IPS DF 4.7 (cell line): ENCODE results near the gene ZFP3.
"Not testable (repeated sequence)": the region's sequence is repeated elsewhere in the genome, so short reads cannot be mapped to it uniquely, and the experiment has no call there.

Source experiments
- DNase-seq: peaks from one replicate; pipeline ENCODE4 v3.0.0-alpha.2; 2013; ENCODE audit warnings: low spot score; ENCODE audit errors: extremely low read depth

Gene ZFP3

DNA sequence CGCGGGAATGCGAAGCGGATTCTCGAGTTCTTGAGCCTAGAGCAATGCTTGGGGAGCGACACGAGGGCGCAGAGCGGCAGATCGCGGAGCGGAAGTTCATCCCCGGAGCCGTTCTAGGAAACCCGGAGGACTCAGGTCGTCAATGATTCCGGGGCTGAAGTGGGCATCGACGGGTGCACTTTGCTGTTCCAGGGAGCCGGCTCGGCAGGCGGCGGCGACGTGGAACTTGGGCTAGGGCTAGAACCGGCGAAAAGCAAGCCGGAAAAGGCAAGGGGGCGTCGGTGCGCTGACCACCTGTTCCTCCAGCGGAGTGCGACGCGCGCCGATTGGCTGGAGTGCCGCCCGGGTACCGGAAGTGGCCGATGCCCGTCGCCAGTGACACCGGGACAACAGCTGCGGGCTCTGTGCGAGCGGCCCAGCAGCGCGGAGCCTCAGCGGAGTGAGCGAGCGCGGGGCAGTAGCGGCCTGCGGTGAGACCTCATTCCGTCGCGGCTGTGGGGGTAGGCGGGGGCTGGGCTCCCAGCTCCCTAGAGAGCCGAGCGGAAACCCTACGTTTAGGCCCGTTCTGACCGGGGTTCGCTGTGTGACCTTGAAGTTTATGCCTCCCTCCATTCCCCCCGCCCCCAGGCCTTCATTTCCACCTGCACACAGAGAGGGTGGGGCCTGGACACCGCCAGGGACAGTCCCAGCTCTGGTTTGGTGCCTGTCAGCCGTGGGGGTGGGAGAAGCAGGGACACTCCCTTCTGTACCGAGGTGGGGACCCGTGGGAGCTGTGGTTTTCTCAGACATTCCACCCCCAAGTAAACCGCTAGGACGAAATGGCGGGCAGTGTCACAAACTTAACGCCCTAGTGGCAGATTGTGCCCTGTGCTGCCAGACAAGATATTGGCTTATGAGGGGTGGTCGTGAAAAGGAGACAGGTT lies at the start of gene ZFP3:
ZFP3 (plus strand) TSS at position 362 of the 923 bp plus-strand sequence. CDS start 13,038 bp downstream, outside the sequence.
- DNase-seq = no peak

DNA sequence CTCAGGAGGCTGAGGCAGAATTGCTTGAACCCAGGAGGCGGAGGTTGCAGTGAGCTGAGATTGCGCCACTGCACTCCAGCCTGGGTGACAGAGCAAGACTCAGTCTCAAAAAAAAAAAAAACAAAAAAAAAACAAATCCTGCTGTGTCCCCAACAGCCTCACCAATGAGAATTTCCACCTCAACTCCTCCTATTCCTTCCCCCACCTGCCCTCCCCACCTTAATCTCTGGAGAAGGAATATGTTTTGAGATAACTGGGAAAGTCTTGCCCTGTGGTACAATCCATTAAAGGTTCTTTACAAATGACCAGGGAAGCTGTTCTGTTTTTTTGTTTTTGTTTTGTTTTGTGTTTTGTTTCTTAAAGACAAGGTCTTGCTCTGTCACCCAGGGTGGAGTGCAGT lies 48.1 kb upstream of the ZFP3 start:
- not testable (repeated sequence) for DNase-seq

DNA sequence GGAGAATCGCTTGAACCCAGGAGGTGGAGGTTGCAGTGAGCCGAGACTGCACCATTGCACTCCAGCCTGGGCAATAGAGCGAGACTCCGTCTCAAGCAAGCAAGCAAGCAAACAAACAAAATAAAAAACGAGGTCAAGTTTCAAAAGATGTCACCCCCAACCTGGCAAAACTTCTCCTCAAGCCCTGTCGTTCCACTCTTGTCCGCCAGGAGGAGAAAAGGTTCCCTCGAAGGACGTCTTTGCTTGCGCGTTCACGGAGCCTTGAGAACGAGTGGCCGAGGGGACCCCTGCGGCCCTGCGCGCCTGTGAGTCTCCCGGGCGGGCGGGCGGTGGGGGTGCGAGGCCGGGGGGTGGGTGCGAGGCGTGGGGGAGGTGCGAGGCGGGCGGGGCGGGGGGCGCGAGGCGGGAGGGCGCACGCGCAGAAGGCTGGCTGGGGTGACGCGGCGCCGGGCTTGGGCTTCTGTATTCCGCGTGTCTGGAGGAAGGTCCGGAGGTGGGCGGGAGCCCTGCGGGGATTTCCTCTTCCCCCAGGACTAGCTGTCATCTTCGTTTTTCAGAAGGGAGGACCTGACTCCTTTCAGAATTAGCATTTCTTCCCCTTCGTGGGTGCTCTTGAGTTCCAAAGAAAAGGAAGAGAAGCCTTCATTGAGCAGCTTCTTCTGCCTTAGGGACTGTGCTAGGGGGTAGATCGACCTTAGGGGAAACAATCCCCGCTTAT lies 46.7 kb upstream of the ZFP3 start:
- peak; percentile 71 for DNase-seq

DNA sequence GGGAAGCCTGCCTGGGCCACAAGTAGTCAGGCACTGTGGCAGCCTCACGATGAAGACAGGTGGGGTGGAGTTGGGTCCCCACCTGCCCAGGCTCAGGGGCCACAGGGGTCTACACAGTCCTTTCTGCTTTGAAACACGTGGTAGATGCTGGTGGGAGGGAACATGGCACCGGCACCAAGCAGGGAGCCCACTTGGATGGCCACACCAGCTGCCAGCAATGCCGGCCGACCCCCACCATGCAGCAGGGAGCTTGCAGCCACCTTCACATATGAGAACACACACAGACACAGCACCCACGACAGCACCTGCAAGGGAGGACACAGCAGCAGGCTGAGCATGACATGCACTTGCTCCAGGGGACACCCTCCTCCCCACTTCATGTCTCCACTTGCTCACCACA lies 45.4 kb upstream of the ZFP3 start:
- no peak for DNase-seq

DNA sequence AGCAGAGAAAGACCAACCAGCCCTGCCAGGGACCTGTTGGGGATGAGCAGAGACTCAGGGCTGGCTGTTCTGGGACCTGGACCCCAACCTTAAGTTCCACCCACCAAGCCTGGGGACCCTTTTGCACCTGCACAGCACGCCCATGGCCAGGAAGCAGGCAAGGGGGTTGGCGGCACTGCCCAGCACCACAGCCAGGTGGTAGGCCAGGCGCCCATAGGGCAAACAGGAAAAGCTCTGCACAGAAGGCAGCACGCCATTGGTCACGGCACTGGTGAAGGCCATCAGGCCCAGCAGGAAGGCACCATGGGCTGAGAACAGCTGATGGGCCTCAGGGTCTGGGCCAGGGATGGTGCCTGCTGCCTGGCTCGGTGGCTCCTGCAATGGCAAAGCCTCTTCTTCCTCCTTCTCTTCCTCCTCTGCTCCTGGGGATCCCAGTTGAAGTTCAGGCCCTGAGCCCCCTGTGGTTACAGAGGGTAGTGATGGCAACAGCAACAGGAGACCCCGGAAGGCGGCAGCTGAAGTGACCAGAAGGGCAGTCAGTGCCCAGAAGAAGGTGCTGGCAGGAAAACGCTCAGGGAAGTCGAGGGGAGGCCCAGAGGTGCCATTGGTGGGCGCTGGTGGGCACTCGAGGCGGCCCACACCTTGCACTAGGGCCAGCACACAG lies 44.8 kb upstream of the ZFP3 start:
- no peak for DNase-seq

DNA sequence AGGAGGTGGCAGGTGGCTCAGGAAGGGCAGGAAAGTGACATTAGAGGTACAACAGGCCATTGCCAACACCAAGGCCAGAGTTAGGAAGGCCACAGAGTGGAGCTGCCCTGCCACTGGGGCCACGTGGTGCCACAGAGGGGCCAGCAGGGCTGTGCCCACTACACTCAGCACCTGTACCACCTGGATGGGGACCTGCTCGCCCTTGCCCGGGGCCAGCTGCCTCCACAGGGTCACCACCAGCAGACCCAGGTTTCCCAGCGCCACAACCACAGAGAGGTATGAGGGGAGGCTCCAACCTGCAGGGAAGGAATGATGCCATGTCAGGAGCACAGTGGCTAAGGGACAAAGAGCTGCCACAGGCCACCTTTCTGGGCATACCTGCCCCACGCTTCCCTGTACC lies 44.2 kb upstream of the ZFP3 start:
- no peak for DNase-seq

DNA sequence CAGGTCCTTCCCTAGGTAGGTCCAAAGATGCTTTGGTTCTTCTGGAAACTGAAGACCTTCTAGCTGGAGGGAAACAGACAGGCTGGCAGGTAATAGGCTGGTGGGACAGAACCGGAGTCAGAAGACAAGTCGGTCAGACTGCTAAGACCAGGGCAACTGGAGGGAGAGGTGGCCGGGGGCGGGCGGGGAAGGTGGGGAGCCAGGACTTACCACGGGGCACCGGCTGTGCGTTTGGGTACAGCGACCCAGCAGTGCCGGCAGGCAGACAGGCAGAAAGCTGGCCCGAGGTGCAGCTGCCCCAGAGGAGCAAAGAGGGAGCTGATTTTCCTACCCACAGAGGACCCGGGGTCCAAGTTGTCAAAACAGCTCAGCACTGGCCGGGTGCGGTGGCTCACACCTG lies 43.6 kb upstream of the ZFP3 start:
- no peak for DNase-seq

DNA sequence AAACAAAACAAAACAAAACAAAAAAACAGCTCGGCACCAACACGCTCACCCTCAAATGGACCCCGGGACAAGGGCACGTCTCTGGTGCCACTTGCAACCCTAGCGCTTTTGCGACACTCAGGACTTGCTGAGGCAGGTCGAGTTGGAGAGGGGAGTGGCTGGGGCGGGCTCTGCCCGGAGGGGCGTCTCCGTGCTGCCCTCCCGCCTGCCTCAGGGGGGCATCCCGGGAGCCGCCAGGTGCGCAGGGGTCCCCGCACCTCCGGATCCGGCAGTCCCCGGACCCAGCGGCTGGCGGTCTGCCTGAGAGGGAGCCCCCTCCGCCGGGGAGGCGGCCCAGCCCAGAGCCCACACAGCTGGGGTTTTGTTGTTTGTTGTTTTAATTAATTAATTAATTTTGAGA lies 43.0 kb upstream of the ZFP3 start, which contains the start of gene SLC52A1:
SLC52A1 (minus strand) TSS at position 112 of the 400 bp plus-strand sequence. CDS start 820 bp downstream, outside the sequence.
- no peak for DNase-seq

DNA sequence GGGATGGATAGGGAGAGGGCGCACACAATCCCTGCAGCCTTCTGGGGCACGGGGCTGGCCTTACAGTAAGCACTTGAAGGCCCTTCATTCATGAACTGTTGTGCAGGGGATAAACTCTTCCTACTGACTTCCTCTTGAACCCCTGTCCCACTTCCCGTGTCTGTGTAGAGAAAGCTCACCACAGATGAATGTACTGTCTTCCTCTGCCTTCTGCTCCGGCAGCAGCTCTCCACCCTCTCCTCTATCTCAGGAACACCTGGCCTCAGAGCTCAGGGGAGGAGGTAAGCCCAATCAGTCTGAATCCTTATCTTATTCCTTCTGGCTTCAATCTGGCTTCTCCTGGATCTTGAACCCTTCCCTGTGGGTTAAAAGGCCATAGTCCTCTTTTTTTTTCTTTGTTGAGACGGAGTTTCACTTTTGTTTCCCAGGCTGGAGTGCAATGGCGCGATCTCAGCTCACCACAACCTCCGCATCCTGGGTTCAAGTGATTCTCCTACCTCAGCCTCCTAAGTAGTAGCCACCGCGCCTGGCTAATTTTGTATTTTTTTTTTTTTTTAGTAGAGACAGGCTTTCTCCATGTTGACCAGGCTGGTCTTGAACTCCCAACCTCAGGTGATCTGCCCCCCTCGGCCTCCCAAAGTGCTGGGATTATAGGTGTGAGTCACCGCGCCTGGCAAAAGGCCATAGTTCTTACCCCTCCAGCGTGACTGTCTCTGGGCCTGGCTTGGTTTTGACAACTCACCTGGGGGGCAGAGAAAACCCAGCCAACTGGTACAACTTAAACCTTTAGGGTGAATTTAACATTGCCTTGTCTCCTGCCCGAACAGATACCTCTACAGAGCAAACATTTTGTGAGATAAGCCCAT lies 35.9 kb upstream of the ZFP3 start:
- DNase-seq = no peak

DNA sequence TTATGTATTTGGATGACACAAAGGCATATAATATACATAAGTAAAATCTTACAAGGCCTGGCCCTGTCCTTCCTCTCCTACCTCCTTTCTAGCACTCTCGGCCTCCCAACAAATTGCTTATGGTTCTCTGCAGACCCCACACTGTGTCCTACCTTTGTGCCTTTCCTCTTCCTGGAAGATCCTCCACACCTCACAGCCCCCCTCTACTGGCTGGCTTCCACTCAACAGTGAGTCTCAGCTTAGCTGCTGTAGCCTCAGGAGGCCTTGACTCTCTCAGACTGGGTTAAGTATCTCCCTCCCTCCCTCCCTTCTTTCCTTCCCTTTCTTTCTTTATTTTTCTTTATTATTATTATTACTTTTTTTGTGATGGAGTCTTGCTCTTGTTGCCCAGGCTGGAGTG lies 34.7 kb upstream of the ZFP3 start:
- no peak for DNase-seq

DNA sequence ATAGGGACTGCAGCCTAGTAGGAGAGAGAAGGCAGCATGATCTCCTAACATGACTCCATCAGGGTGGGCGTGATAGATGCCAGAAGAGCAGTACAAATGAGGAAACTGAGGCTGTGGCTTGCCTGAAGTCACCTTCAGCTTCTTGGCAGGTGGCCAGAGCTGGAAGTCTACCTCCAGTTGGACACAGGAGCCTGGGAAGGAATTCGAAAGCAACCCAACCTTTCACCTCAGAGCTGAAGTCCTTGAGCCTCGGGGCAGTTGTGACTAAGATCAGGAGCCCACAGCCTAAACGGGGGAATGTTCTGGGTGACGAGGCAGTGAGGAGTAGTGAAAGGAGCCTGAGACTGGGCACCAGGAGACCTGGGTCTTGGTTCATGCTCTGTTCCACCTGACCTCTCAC lies 33.6 kb upstream of the ZFP3 start:
- no peak for DNase-seq

DNA sequence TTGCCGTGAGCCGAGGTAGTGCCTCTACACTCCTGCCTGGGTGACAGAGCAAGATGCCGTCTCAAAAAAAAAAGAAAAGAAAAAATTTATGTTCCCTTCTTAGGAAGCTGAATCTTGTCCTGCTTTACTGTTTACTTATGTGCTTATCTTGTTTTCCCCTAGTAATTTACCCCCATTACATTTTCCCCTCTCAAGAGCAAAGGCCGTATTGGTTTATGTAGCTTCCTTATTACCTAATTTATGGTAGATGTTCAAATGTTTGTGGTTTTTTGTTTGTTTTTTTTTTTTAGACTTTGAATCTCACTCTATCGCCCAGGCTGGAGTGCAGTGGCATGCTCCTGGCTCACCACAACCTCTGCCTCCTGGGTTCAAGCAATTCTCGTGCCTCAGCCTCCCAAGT lies 32.8 kb upstream of the ZFP3 start:
- no peak for DNase-seq

DNA sequence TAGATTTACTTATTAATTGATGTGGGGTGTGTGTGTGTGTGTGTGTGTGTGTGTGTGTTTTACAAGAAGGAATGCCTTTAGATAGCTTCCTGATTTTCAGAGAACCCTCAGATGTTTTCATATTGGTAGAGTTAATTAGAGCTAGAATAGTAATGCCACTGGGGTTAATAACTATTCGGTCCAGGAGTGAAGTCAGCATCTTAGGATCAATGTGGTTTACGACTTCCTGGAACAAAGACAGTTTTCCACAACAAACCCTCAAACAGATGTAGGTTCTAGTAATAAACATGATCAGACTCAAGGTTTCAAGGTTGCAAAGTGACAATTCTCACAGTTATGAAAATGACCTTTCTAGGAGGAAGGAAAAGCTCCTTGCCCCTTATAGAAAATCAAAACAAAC lies 30.8 kb upstream of the ZFP3 start:
- no peak for DNase-seq

DNA sequence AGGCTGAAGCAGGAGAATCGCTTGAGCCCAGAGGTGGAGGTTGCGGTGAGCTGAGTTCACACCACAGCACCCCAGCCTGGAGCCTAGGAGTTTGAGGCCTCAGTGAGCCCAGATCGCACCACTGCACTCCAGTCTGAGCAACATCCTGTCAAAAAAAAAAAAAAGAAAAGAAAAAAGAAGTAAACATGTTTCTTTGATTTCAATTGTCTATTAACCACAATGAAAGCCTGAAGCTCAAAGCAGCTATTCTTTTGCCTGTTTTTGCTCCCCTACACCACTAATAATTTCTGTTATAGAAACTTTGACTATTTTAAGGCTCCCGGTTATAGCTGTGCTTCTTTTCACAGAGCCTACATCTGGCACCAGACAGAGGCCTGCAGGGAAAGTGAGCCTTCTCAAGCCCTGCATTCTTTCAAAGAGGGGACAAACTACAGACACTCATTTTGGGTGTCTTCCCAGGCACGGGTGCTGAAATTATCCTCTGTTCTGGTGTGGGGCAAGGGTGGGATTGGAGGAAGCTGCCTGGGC lies 28.9 kb upstream of the ZFP3 start:
- no peak for DNase-seq

DNA sequence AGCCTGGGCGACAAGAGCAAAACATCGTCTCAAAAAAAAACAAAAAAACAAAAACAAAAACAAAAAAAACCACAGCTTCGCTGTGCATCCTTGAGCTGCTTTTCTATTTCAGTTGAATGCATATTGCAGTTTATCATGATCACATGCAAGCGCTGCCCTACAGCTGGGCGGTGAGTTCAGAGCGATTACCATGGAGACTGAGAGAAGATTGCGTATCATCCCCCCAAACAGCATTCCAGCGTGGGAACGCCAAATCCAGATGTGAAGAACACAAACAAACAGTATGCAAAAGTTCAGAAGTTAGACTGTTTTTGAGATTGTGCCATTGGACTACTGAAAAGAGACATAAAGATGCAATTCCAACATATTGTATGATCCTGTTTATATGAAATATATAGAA lies 28.0 kb upstream of the ZFP3 start:
- no peak for DNase-seq

DNA sequence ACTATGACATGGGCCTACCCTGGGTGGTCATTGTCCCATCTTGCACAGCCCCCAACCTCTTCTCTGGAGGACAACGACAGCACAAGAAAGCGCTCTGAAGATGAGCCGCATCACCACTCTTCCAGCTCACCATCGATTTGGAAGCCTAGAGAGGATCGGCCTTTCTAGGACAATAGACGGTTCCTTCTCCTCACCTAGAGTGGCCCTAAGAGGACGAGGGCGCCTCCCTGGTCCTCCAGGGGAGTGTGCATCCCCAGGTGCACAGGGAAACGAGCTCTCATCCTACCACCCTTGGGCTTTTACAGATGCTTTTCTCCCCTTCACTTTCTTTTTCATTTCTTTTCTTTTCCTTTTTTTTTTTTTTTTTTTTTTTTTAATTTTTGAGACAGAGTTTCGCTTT lies 22.7 kb upstream of the ZFP3 start:
- DNase-seq = no peak

DNA sequence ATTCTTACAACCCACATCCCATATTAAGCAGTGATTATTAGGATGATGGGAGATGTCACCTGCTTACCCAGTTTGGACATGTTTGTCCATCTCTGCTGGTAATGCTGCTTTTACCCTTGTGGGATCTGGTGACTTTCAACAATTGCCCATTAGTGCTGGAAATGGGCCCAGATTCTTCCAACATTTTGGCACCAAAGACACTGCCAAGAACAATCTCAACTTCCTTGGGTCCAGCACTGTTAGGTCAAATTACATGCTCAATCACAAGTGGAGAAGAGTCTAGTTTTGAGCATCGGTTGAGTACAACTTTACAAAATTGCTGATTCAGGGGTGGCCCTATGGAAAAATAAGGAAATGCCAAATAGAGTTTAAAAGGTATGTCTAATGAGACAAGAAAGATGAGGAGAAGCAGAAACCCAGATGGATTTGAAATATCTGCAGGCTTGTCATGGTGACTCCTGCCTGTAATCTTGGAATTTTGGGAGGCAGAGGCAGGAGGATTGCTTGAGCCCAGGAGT lies 13.0 kb upstream of the ZFP3 start:
- no peak for DNase-seq

DNA sequence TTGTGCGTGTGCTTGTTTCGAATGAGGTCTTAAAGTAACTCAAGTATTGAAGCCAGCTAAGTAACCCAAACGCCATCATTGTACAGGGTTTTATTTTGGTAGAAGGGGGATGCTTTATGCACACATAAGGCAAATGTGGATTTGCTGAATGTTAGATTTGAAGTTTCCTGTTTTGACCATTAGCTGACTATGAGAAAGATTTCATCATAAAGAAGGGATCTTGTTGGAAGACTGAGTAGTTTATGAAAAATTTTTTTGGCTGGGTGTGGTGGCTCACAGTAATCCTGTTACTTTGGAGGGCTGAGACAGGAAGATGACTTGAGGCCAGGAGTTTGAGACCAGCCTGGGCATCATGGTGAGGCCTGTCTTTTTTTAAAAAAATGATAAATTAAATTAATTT lies 10.0 kb upstream of the ZFP3 start:
- DNase-seq = no peak

DNA sequence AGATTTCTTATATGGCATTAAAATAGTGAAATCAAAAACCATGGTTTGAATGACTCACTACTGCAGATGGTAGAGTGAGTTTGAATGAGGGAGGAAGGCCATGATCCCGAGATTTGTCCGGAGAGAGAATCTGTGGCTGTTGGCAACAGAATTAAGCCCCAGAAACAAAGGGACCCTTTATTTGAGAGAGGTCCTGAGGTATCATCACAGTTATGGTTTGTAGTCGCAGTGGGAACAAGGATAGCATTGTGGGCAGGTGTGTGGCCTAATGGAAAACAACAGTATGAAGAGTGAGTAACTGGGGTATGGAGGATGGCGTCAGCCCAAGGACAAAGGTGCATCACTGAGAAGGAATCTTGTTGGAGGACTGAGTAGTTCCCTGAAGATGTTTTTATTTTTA lies 8.5 kb upstream of the ZFP3 start:
- no peak for DNase-seq

DNA sequence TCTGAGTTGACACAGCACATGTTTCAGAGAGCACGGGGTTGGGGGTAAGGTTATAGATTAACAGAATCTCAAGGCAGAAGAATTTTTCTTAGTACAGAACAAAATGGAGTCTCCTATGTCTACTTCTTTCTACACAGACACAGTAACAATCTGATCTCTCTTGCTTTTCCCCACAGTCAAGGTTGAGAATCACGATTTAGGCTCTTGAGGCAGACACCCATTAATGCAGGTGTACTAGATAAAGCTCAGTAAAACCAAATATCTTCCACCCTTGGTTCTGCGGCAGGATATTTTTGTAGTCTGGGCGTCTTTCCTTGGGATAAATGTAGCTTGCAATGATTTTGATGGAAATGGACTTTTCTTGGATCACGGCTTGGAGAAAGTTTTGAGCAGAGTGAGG lies 2.8 kb upstream of the ZFP3 start:
- not testable (repeated sequence) for DNase-seq

DNA sequence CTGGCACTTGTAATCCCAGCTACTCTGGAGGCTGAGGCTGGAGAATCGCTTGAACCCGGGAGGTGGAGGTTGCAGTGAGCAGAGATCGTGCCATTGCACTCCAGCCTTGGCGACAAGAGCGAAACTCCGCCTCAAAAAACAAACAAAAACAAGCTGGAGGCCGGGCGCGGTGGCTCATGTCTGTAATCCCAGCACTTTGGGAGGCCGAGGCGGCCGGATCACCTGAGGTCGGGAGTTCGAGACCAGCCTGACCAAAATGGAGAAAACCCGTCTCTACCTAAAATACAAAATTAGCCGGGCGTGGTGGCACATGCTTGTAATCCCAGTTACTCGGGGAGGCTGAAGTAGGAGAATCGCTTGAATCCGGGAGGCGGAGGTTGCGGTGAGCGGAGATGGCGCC lies 992 bp upstream of the ZFP3 start:
- DNase-seq = not testable (repeated sequence)
